GM12864 (cell line): Measurements from ENCODE around the gene AP1G2.
A peak's percentile ranks its signal among the peaks of the same experiment; 100 is the strongest.

Experiments
- DNase-seq: peaks from one replicate; pipeline ENCODE4 v3.0.0-alpha.2; 2011; ENCODE audit warnings: low read depth
- H3K4me3 ChIP-seq: 2 replicates; pipeline ENCODE4 v1.5.1; 2011; ENCODE audit warnings: mild to moderate bottlenecking, low read depth, low read length, control low read depth
- TF ChIP-seq, protein P1 (sequence below): IDR thresholded peaks from 2 replicates; pipeline ENCODE4 v1.5.1; 2011; ENCODE audit warnings: low read depth, mild to moderate bottlenecking, moderate library complexity, low read length, control low read depth, inconsistent platforms; ENCODE audit errors: missing control alignments

Gene AP1G2

DNA sequence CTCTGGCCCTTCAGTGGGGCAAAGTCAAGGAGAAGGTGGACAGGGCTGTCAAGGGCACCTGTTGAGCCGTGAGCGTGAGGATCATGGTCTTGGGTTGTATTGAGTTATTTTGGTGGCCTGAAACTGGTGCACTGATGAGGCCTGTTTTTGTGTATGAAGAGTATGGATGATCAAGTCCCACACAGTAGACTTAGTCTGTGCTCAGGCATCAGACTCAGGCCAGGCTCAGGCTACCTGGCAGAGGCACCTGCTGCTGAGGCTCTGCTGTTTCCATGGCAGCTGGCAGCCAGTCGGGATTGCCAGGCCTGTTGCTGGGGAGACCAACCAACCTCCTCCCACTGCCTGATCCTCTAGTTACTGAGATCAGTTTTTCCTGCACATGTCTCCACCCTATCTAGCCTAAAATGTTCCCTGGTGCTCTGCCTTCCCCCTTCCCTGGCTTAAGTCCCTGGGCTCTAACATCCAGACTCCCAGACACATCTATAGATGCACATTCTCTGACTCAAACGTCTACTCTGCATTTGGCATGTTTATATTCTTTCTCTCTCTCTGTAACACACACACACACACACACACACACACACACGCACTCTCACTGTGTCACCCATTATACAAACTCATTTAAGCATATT is 5.9 kb upstream of the AP1G2 start:
- no peak for DNase-seq
- TF ChIP-seq, protein P1, sequence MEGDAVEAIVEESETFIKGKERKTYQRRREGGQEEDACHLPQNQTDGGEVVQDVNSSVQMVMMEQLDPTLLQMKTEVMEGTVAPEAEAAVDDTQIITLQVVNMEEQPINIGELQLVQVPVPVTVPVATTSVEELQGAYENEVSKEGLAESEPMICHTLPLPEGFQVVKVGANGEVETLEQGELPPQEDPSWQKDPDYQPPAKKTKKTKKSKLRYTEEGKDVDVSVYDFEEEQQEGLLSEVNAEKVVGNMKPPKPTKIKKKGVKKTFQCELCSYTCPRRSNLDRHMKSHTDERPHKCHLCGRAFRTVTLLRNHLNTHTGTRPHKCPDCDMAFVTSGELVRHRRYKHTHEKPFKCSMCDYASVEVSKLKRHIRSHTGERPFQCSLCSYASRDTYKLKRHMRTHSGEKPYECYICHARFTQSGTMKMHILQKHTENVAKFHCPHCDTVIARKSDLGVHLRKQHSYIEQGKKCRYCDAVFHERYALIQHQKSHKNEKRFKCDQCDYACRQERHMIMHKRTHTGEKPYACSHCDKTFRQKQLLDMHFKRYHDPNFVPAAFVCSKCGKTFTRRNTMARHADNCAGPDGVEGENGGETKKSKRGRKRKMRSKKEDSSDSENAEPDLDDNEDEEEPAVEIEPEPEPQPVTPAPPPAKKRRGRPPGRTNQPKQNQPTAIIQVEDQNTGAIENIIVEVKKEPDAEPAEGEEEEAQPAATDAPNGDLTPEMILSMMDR: no peak
- H3K4me3 ChIP-seq: no peak overlapping the region

DNA sequence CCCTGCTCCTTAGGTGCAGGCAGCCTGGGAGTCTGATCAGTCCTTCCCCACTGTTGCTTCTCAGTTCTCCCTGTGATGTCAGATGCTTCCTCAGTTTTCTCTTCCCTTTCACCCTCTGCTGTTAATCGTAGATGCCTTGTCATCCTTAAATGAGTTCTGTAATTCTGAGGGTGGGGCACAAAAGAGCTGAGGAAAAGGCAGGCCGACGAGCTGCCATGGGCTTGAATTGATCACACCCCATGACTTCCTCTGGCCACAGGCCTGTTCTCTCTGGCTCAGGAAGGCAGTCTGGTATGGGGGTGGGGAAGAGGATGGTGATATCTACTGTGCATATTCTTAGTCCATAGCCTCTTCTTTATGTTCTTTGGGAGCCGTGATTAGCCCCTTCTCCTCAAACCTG is 5.2 kb upstream of the AP1G2 start:
- DNase-seq: no peak
- TF ChIP-seq, protein P1: no peak
- no peak overlapping the region for H3K4me3 ChIP-seq

DNA sequence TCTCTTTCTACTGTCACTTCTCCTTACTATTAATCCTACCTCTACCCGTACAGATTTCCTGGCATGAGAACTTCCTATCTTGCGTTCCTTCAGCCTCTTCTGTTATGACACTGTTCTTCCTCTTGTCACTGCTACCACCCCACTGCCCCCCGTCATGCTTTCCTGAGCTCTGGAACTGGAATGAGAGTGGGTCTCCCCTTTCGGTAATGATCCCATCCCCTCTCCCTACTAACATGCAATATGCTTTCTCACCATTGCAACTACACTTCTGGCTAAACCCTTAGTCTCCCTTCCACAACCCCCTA is 4.9 kb upstream of the AP1G2 start:
- no peak for DNase-seq
- H3K4me3 ChIP-seq: no peak overlapping the region
- TF ChIP-seq, protein P1: no peak

DNA sequence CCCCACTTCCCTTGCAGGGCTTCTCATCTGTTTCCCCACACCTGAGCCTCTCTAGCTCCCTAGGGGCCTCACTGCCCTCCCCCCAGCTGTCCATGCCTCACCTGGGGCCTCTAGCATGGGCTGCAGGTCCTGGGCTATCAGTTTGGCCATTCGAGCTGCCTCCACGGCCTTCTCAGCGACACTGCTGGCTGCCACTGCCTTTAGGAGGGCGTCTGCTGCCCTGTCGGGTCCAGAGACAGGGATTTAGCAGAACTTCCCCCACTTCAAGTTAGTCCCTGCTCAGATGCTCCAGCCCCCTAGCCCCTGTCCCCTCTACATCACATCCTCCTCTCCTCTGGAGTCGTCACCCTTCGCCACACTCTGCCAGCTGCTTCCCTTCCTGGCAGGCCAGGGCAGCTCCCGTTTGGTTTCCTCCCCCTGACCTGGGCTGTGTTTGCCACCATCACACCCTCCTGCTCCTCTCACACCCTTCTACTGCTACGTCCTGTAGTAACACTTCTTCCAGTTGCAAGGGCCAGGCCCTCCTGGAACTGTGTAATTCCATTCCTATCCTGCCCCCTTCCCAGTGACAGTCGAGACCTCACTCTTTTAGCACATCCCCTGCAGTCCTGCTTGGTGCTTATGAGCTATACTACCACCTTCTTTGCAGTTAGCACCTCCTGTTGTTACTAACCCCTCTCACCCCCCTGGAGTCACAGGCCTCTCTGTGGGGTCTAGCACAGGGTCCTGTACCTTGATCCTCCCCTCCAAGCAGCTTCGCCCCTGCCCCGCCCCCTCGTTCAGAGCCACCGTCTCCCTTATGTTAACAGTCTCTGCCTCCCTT is 4.3 kb upstream of the AP1G2 start:
- no peak overlapping the region for H3K4me3 ChIP-seq
- TF ChIP-seq, protein P1: no peak
- DNase-seq: no peak

DNA sequence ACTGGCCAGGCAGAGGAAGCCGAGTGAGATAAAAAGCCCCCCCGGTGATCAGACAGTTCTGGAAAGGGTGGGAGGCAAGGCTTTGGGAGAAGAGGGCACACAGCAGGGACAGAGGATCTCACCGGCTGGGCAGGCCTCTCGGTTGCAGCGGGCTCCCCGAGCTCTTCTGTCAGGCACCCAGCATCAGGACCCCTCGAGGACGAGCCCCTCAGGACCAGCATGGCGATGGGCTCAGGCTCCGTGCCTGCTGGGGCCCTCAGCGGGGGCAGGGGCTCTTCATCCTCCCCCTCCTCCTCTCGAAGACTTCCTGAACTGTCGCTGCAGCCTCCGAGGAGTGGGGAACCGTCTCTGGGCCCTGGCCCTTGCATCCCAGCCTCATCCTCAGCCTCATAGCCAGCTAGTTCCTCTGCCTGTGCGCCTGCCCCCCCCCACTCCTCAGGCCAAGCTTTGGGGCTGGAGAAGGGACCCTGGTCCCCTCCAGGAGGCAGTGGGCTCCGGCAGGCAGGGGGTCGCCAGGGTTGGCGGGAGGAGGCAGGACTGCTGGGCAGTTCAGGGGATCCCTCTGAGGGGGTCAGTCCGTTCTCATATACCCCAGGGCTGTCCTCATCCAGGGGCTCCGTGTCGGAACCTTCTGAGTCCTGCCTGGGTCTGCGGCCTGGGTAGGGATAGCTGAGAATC is 3.4 kb upstream of the AP1G2 start:
- no peak for DNase-seq
- TF ChIP-seq, protein P1: no peak
- H3K4me3 ChIP-seq: no peak overlapping the region

DNA sequence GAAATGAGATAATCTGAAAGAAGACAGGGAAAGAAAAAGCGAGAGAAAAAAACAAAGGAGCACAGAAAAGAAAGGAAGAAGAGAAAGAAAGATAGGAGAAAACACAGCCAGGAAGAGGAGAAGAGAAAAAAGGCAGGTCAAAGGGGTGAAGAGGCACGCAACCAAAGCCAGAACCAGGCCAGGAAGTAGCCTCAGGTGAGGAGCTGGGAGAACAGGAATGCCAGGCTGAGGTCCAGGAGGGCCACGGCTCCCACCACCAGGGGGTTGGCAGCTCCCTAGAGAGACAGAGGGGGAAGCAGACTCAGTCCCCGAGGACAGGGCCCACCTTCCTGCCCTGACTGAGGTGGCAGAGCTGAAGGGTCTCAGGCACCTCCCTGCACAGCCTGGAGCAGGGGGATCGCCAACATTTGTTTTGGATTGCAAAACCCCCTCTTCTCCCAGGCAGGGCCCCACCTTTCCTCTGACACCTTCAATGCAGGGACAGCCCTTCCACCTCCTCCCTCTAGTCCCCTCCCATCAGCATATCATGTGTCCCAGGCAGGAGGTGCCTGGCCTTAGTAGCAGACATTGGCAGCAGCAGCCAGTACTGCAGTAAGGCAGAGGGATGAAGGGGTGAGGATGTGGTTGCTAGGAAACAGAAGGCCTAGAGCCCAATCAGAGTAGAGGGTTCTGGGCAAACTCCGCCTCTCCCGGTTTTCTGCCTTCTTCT is 2.0 kb upstream of the AP1G2 start:
- no peak for DNase-seq
- H3K4me3 ChIP-seq: no peak overlapping the region
- TF ChIP-seq, protein P1: peak; percentile 18
